Liver (tissue), 9 donors: ENCODE measurements around the gene MYO18B. TPM values are rescaled to one million over a fixed set of nuclear protein-coding genes. Genes with fewer than 3 reads are reported as not detected.

Experiments used
- DNase-seq: peaks from one replicate; pipeline ENCODE4 v3.0.0-alpha.2; 2017; ENCODE audit warnings: low spot score
- H3K27ac ChIP-seq, 2 donors: one replicate each; pipeline ENCODE4 v1.7.0; 2013; ENCODE audit warnings: inconsistent platforms in 2 of 2, low read length in 2 of 2, control low read depth in 1 of 2, low read depth in 1 of 2, mild to moderate bottlenecking in 1 of 2
- H3K27me3 ChIP-seq, 4 donors: one replicate each; pipeline versions ENCODE4 v1.6.1 to v1.7.0; 2013; ENCODE audit warnings: low read length in 3 of 4, inconsistent platforms in 1 of 4, mild to moderate bottlenecking in 1 of 4, moderate library complexity in 1 of 4; ENCODE audit not compliant: control insufficient read depth in 4 of 4, insufficient read depth in 4 of 4
- H3K36me3 ChIP-seq, 4 donors: one replicate each; pipeline versions ENCODE4 v1.6.1 to v1.7.0; 2013; ENCODE audit warnings: low read length in 3 of 4, mild to moderate bottlenecking in 3 of 4, low read depth in 1 of 4, moderate library complexity in 1 of 4; ENCODE audit not compliant: control insufficient read depth in 4 of 4, insufficient read depth in 3 of 4
- H3K4me1 ChIP-seq, 4 donors: one replicate each; pipeline versions ENCODE4 v1.6.1 to v1.7.0; 2013; ENCODE audit warnings: low read length in 3 of 4, mild to moderate bottlenecking in 3 of 4, moderate library complexity in 1 of 4; ENCODE audit not compliant: control insufficient read depth in 4 of 4, insufficient read depth in 4 of 4
- H3K4me3 ChIP-seq, 3 donors: one replicate each; pipeline versions ENCODE4 v1.6.1 to v1.7.0; 2013; ENCODE audit warnings: low read length in 3 of 3, control low read depth in 1 of 3, low read depth in 1 of 3, mild to moderate bottlenecking in 1 of 3
- H3K9ac ChIP-seq, 2 donors: one replicate each; pipeline ENCODE4 v1.7.0; 2013; ENCODE audit warnings: low read length in 2 of 2, mild to moderate bottlenecking in 2 of 2, moderate library complexity in 2 of 2, control low read depth in 1 of 2, low read depth in 1 of 2
- H3K9me3 ChIP-seq, 4 donors: one replicate each; pipeline versions ENCODE4 v1.6.1 to v1.7.0; 2013; ENCODE audit warnings: low read length in 3 of 4; ENCODE audit not compliant: control insufficient read depth in 4 of 4
- ATF3 ChIP-seq: IDR thresholded peaks from 2 replicates; pipeline ENCODE4 v1.6.1; 2016; ENCODE audit warnings: antibody characterized with exemption
- EGR1 ChIP-seq, 2 donors: IDR thresholded peaks; 2 replicates each; pipeline ENCODE4 v1.6.1; 2016 to 2018; ENCODE audit warnings: antibody characterized with exemption in 2 of 2, low read depth in 2 of 2
- FOXA1 ChIP-seq: IDR thresholded peaks from 2 replicates; pipeline ENCODE4 v1.6.1; 2016; ENCODE audit warnings: antibody characterized with exemption
- FOXA2 ChIP-seq: IDR thresholded peaks from 2 replicates; pipeline ENCODE4 v1.6.1; 2016; ENCODE audit warnings: antibody characterized with exemption
- GABPA ChIP-seq, 2 donors: IDR thresholded peaks in 1 of 2; conservative IDR thresholded peaks in 1 of 2; 2 replicates each; pipeline ENCODE4 v1.6.1; 2016; ENCODE audit warnings: antibody characterized with exemption in 2 of 2, mild to moderate bottlenecking in 1 of 2, moderate library complexity in 1 of 2
- HNF4A ChIP-seq, 2 donors: conservative IDR thresholded peaks; 2 replicates each; pipeline ENCODE4 v1.6.1; 2016; ENCODE audit warnings: antibody characterized with exemption in 2 of 2, mild to moderate bottlenecking in 2 of 2
- HNF4G ChIP-seq: IDR thresholded peaks from 2 replicates; pipeline ENCODE4 v1.6.1; 2016; ENCODE audit warnings: antibody characterized with exemption
- JUND ChIP-seq, 2 donors: IDR thresholded peaks; 2 replicates each; pipeline ENCODE4 v1.6.1; 2016; ENCODE audit warnings: antibody characterized with exemption in 2 of 2
- NR2F2 ChIP-seq: IDR thresholded peaks from 2 replicates; pipeline ENCODE4 v1.6.1; 2016; ENCODE audit warnings: antibody characterized with exemption
- RAD21 ChIP-seq, 2 donors: IDR thresholded peaks; 2 replicates each; pipeline ENCODE4 v1.6.1; 2016; ENCODE audit warnings: antibody characterized with exemption in 2 of 2, mild to moderate bottlenecking in 2 of 2
- RXRA ChIP-seq, 2 donors: IDR thresholded peaks; 2 replicates each; pipeline ENCODE4 v1.6.1; 2017 to 2018; ENCODE audit warnings: antibody characterized with exemption in 2 of 2, mild to moderate bottlenecking in 1 of 2
- SP1 ChIP-seq: IDR thresholded peaks from 2 replicates; pipeline ENCODE4 v1.6.1; 2018; ENCODE audit warnings: antibody characterized with exemption, mild to moderate bottlenecking
- TAF1 ChIP-seq: conservative IDR thresholded peaks from 2 replicates; pipeline ENCODE4 v1.6.1; 2016; ENCODE audit warnings: antibody characterized with exemption, mild to moderate bottlenecking
- YY1 ChIP-seq: IDR thresholded peaks from 2 replicates; pipeline ENCODE4 v1.6.1; 2016; ENCODE audit warnings: antibody characterized with exemption, mild to moderate bottlenecking
- WGBS: extraction: QIAGEN DNeasy Blood & Tissue Kit; methylation state at CpG from one replicate; pipeline ENCODE4 v1.1.7; 2013; 5-methylcytosine and 5-hydroxymethylcytosine counted together
- polyA plus RNA-seq, 2 donors: library from polyadenylated mRNA; stranded (reverse) in 1 of 2; unstranded in 1 of 2; fragments of 200-250 nt in 1 of 2; fragments of >200 nt in 1 of 2; fragmentation: Nextera tagmentation in 1 of 2; extraction: Ambion mirVana in 1 of 2; gene quantifications; one replicate each; pipeline versions ENCODE4 v1.2.1 to v1.2.3, GENCODE V29; 2013 to 2015
- total RNA-seq, 2 donors: library from RNA; depleted of rRNA; stranded (reverse); fragments of >200 nt; gene quantifications; one replicate each; pipeline ENCODE4 v1.2.3, GENCODE V29; 2014
- TF ChIP-seq, protein P1 (sequence below): IDR thresholded peaks from 2 replicates; pipeline ENCODE4 v1.6.1; 2016; ENCODE audit warnings: antibody characterized with exemption, mild to moderate bottlenecking
- TF ChIP-seq, protein P2 (sequence below): IDR thresholded peaks from 2 replicates; pipeline ENCODE4 v1.6.1; 2016; ENCODE audit warnings: antibody characterized with exemption
- TF ChIP-seq, protein P3 (sequence below): fragments of 150-350 bp; IDR thresholded peaks from 2 replicates; pipeline ENCODE4 v1.5.1; 2017; ENCODE audit warnings: improper control_type of control experiment, low read depth, low read length; ENCODE audit not compliant: missing input control
- TF ChIP-seq, protein P4 (sequence below): IDR thresholded peaks from 2 replicates; pipeline ENCODE4 v1.6.1; 2016; ENCODE audit warnings: antibody characterized with exemption
- donor health status: healthy.
- donor health status: healthy.
- donor health status: healthy.
- donor health status: healthy.
- donor health status: healthy.

The MYO18B gene
- total and polyA plus RNA-seq, 4 donors = under 0.01 to 4.2 (median 0.02) TPM; not detected in 1

- WGBS = 91% methylated on average over 3 of the region's 3 CpGs
- Histone ChIP-seq H3K27me3 (no peaks in the 10 kb centered on the region), H3K27ac (no peak overlapping the region), H3K36me3 (no peaks in the 10 kb centered on the region), H3K9me3 (peaks cover 6 to 12% (median 8%) of the 10 kb centered on the region in 4 donors), H3K9ac (no peak overlapping the region), H3K4me1 (no peaks in the 10 kb centered on the region), H3K4me3 (peak overlapping the region in 1 of 3 donors; percentile 16)
- TF ChIP-seq ATF3 = no peak
- no peak for TF ChIP-seq SP1
- TF ChIP-seq, protein P1, sequence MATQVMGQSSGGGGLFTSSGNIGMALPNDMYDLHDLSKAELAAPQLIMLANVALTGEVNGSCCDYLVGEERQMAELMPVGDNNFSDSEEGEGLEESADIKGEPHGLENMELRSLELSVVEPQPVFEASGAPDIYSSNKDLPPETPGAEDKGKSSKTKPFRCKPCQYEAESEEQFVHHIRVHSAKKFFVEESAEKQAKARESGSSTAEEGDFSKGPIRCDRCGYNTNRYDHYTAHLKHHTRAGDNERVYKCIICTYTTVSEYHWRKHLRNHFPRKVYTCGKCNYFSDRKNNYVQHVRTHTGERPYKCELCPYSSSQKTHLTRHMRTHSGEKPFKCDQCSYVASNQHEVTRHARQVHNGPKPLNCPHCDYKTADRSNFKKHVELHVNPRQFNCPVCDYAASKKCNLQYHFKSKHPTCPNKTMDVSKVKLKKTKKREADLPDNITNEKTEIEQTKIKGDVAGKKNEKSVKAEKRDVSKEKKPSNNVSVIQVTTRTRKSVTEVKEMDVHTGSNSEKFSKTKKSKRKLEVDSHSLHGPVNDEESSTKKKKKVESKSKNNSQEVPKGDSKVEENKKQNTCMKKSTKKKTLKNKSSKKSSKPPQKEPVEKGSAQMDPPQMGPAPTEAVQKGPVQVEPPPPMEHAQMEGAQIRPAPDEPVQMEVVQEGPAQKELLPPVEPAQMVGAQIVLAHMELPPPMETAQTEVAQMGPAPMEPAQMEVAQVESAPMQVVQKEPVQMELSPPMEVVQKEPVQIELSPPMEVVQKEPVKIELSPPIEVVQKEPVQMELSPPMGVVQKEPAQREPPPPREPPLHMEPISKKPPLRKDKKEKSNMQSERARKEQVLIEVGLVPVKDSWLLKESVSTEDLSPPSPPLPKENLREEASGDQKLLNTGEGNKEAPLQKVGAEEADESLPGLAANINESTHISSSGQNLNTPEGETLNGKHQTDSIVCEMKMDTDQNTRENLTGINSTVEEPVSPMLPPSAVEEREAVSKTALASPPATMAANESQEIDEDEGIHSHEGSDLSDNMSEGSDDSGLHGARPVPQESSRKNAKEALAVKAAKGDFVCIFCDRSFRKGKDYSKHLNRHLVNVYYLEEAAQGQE = no peak
- no peak for TF ChIP-seq FOXA1
- TF ChIP-seq FOXA2 = no peak
- TF ChIP-seq, protein P2, sequence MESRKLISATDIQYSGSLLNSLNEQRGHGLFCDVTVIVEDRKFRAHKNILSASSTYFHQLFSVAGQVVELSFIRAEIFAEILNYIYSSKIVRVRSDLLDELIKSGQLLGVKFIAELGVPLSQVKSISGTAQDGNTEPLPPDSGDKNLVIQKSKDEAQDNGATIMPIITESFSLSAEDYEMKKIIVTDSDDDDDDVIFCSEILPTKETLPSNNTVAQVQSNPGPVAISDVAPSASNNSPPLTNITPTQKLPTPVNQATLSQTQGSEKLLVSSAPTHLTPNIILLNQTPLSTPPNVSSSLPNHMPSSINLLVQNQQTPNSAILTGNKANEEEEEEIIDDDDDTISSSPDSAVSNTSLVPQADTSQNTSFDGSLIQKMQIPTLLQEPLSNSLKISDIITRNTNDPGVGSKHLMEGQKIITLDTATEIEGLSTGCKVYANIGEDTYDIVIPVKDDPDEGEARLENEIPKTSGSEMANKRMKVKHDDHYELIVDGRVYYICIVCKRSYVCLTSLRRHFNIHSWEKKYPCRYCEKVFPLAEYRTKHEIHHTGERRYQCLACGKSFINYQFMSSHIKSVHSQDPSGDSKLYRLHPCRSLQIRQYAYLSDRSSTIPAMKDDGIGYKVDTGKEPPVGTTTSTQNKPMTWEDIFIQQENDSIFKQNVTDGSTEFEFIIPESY = no peak
- no peak for TF ChIP-seq RXRA (IDR thresholded peaks at IDR 0.05)
- TF ChIP-seq, protein P3, sequence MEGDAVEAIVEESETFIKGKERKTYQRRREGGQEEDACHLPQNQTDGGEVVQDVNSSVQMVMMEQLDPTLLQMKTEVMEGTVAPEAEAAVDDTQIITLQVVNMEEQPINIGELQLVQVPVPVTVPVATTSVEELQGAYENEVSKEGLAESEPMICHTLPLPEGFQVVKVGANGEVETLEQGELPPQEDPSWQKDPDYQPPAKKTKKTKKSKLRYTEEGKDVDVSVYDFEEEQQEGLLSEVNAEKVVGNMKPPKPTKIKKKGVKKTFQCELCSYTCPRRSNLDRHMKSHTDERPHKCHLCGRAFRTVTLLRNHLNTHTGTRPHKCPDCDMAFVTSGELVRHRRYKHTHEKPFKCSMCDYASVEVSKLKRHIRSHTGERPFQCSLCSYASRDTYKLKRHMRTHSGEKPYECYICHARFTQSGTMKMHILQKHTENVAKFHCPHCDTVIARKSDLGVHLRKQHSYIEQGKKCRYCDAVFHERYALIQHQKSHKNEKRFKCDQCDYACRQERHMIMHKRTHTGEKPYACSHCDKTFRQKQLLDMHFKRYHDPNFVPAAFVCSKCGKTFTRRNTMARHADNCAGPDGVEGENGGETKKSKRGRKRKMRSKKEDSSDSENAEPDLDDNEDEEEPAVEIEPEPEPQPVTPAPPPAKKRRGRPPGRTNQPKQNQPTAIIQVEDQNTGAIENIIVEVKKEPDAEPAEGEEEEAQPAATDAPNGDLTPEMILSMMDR = no peak
- no peak for TF ChIP-seq JUND (IDR thresholded peaks at IDR 0.05)
- TF ChIP-seq EGR1 (IDR thresholded peaks at IDR 0.05; ENCODE audit: low read depth in 2 of 2) = no peak
- TF ChIP-seq RAD21 (IDR thresholded peaks at IDR 0.05) = no peak
- TF ChIP-seq YY1 = no peak
- TF ChIP-seq HNF4G = no peak
- no peak for TF ChIP-seq HNF4A (conservative IDR thresholded peaks at IDR 0.05)
- TF ChIP-seq, protein P4, sequence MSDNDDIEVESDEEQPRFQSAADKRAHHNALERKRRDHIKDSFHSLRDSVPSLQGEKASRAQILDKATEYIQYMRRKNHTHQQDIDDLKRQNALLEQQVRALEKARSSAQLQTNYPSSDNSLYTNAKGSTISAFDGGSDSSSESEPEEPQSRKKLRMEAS = no peak
- no peak for TF ChIP-seq NR2F2
- TF ChIP-seq GABPA (IDR thresholded peaks at IDR 0.05 in 1 of 2, conservative IDR thresholded peaks at IDR 0.05 in 1 of 2) = no peak
- no peak for DNase-seq
Observed at GRCh38 chr22:25766418-25766817, 24.4 kb downstream of the MYO18B start.

GRCh38 chr22:25770333-25770732 lies 28.3 kb downstream of the MYO18B start:
- DNase-seq = no peak
- Histone ChIP-seq H3K27ac (no peak overlapping the region), H3K36me3 (no peaks in the 10 kb centered on the region), H3K27me3 (no peaks in the 10 kb centered on the region), H3K4me3 (no peak overlapping the region), H3K9ac (no peak overlapping the region), H3K4me1 (no peaks in the 10 kb centered on the region), H3K9me3 (peaks cover 6 to 12% (median 8%) of the 10 kb centered on the region in 4 donors)
- 88% methylated on average over 4 of the region's 4 CpGs for WGBS
- TF ChIP-seq GABPA (IDR thresholded peaks at IDR 0.05 in 1 of 2, conservative IDR thresholded peaks at IDR 0.05 in 1 of 2) = no peak
- TF ChIP-seq RXRA (IDR thresholded peaks at IDR 0.05) = no peak
- TF ChIP-seq ATF3 = no peak
- no peak for TF ChIP-seq YY1
- TF ChIP-seq TAF1 = no peak
- TF ChIP-seq, protein P1 = no peak
- TF ChIP-seq, protein P2 = no peak
- TF ChIP-seq FOXA1 = no peak
- TF ChIP-seq NR2F2 = no peak
- TF ChIP-seq HNF4A (conservative IDR thresholded peaks at IDR 0.05) = no peak
- TF ChIP-seq FOXA2 = no peak
- TF ChIP-seq RAD21 (IDR thresholded peaks at IDR 0.05) = no peak
- no peak for TF ChIP-seq HNF4G
